ENCODE data around the gene BCAS3.
"Not testable (repeated sequence)": the region's sequence is repeated elsewhere in the genome, so short reads cannot be mapped to it uniquely, and the experiment has no call there.

The BCAS3 gene

DNA sequence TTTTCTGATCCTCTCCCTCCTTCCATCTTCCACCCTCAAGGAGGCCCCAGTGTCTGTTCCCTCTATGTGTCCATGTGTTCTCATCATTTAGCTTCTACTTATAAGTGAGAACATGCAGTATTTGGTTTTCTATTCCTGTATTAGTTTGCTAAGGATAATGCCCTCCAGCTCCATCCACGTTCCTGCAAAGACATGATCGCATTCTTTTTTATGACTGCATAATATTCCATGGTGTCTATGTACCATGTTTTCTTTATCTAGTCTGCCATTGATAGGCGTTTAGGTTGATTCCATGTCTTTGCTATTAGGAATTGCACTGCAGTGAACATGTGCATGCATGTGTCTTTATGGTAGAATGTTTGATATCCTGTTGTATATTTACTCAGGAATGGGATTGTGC lies 275.1 kb downstream of the BCAS3 start:
- no peak for TF ChIP-seq ZNF274 (IDR thresholded peaks at IDR 0.05; ENCODE audit: low read depth, low read length)
- H3K4me3 ChIP-seq (ENCODE audit: low read length): no peak overlapping the region

- no peak for TF ChIP-seq ZNF274 (IDR thresholded peaks at IDR 0.05; ENCODE audit: low read depth, low read length)
- no peak overlapping the region for H3K4me3 ChIP-seq (ENCODE audit: low read length)
Observed at GRCh38 chr17:60959011-60959410, 281.4 kb downstream of the BCAS3 start.

- H3K4me3 ChIP-seq (ENCODE audit: low read length): no peak overlapping the region
- TF ChIP-seq ZNF274 (IDR thresholded peaks at IDR 0.05; ENCODE audit: low read depth, low read length): no peak
Observed at GRCh38 chr17:60959696-60960095, 282.0 kb downstream of the BCAS3 start.

DNA sequence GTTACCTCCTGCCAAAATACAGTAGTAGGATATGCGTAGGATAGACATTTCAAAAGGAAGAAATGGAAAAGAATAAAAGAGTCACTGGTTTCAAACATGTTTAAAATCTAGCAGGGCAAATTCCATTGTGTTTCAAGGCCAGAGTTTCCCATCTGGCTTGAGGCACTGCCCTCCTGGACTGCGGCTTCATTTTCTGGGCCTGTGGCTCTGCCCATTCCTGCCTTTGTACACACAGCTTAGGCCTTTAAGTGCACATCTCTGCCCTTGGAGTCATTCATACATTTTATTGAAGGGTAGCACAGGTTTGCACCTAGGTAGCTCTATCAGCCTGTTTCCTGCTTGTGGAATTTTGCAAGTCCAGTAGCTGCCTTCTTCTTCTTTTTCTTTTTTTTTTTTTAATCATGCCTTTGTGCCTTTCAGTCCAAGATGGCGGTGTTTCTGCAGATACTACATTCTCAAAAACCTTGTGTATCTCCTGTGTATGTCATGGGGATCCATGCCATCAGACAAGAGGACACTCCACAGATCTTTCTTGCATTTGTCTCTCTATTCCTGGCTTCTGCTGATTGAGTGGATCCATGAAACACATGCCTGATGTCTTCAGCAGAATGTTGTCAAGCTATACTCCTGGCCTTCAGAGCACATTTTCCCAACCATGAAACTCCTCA lies 282.9 kb downstream of the BCAS3 start:
- no peak for TF ChIP-seq ZNF274 (IDR thresholded peaks at IDR 0.05; ENCODE audit: low read depth, low read length)
- no peak overlapping the region for H3K4me3 ChIP-seq (ENCODE audit: low read length)

- no peak for TF ChIP-seq ZNF274 (IDR thresholded peaks at IDR 0.05; ENCODE audit: low read depth, low read length)
- H3K4me3 ChIP-seq (ENCODE audit: low read length): no peak overlapping the region
Observed at GRCh38 chr17:60964160-60964559, 286.5 kb downstream of the BCAS3 start.

DNA sequence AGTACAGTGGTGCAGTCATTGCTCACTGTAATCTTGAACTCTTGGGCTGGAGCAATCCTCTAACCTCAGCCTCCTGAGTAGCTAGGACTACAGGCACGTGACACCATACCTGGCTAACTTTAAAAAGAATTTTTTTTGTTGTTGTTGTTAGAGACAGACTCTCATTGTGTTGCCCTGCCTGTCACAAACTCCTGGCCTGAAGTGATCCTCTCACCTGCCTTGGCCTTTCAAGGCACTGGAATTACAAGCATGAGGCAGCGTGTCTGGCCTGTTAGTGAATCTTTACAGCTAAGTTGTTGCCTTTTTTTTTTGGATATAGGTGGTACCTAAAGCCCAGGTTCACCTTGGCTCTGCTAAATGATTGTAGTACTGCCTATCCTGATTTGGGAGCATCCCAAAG lies 290.6 kb downstream of the BCAS3 start:
- TF ChIP-seq ZNF274 (IDR thresholded peaks at IDR 0.05; ENCODE audit: low read depth, low read length): no peak
- H3K4me3 ChIP-seq (ENCODE audit: low read length): no peak overlapping the region

GRCh38 chr17:60969500-60970037 lies 291.9 kb downstream of the BCAS3 start:
- TF ChIP-seq ZNF274 (IDR thresholded peaks at IDR 0.05; ENCODE audit: low read depth, low read length): no peak
- no peak overlapping the region for H3K4me3 ChIP-seq (ENCODE audit: low read length)

- H3K4me3 ChIP-seq (ENCODE audit: low read length): no peak overlapping the region
- TF ChIP-seq ZNF274 (IDR thresholded peaks at IDR 0.05; ENCODE audit: low read depth, low read length): no peak
Observed at GRCh38 chr17:60970741-60971140, 293.1 kb downstream of the BCAS3 start.

DNA sequence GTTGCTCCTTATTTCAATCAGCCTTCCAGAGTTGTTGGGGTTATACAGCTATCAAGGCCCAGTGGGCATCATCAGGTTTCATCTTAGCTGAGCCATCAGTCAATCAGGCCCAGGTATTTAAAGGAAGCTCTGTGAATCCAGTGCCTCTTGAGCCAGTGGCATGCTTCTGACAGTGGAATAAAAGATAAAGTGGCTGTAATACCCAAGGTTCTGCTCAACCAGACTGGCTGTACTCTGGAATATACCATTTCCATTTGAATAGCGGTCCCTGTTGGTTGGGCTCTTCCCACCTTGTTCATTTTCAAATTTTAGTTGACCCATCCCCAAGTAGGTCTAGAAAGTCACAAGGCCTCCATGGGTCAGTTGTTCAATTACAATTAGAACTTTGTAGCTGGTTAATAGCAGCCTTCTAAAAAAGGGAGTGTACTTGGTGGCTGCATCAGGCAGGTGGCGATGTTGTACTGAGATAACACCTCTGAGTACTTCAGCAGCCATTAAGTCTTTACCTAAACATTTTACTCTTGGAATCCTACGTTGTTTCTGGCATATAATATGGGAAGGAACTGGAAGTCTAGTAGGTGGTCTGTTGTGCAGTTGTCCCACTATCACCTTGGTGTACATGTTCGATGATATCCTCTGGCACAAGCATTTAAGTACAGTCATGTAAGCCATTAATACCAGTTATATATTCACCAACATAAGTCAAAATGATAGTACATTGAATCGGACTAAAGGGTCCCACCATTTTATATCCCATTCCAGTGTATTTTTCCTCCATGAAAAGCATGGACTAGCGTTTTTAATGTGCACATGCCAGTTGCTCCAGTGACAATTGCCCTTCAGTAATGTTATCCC lies 294.1 kb downstream of the BCAS3 start:
- TF ChIP-seq ZNF274 (IDR thresholded peaks at IDR 0.05; ENCODE audit: low read depth, low read length): no peak
- no peak overlapping the region for H3K4me3 ChIP-seq (ENCODE audit: low read length)

DNA sequence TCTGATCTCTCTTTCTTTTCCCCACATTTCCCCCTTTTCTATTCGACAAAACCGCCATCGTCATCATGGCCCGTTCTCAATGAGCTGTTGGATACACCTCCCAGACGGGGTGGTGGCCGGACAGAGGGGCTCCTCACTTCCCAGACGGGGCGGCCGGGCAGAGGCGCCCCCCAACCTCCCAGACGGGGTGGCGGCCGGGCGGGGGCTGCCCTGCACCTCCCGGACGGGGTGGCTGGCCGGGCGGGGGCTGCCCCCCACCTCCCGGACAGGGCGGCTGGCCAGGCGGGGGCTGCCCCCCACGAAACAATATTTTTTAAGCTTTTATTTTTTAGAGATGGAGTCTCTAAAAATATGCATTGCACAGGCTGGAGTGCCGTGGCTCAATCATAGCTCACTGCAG lies 299.2 kb downstream of the BCAS3 start:
- not testable (repeated sequence) for H3K4me3 ChIP-seq (ENCODE audit: low read length)

- TF ChIP-seq ZNF274 (IDR thresholded peaks at IDR 0.05; ENCODE audit: low read depth, low read length): no peak
- no peak overlapping the region for H3K4me3 ChIP-seq (ENCODE audit: low read length)
Observed at GRCh38 chr17:60989379-60989778, 311.7 kb downstream of the BCAS3 start.

- H3K4me3 ChIP-seq (ENCODE audit: low read length): no peak overlapping the region
- TF ChIP-seq ZNF274 (IDR thresholded peaks at IDR 0.05; ENCODE audit: low read depth, low read length): no peak
Observed at GRCh38 chr17:60989846-60990245, 312.2 kb downstream of the BCAS3 start.

GRCh38 chr17:60993497-60993896 lies 315.8 kb downstream of the BCAS3 start:
- no peak for TF ChIP-seq ZNF274 (IDR thresholded peaks at IDR 0.05; ENCODE audit: low read depth, low read length)
- no peak overlapping the region for H3K4me3 ChIP-seq (ENCODE audit: low read length)

DNA sequence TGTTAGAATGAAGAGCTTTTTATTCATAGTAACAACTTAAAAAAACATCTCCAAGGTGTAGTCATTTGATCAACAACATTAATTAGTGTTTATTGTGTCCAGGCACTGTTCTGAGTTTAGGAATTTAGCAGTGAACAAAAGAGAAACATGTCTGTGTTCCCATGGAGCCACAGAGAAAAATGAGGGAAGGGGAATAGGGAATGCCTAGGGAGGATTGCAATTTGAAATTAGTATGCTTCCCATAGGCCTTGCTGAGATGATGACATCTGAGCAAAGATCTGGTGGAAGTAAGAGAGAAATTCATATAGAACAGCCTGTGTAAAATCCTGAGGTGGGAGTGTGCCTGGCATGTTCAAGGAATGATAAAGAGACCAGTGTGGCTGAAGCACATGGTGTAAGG lies 318.0 kb downstream of the BCAS3 start:
- TF ChIP-seq ZNF274 (IDR thresholded peaks at IDR 0.05; ENCODE audit: low read depth, low read length): no peak
- H3K4me3 ChIP-seq (ENCODE audit: low read length): no peak overlapping the region

GRCh38 chr17:61000911-61001310 lies 323.3 kb downstream of the BCAS3 start:
- no peak for TF ChIP-seq ZNF274 (IDR thresholded peaks at IDR 0.05; ENCODE audit: low read depth, low read length)
- no peak overlapping the region for H3K4me3 ChIP-seq (ENCODE audit: low read length)

Measured in GM08714 (cell line).